T-helper 9 cell (primary cell): ENCODE results near the gene SPOP.
"Not testable (repeated sequence)": the region's sequence is repeated elsewhere in the genome, so short reads cannot be mapped to it uniquely, and the experiment has no call there.

Experiments used
- DNase-seq: peaks from one replicate; pipeline ENCODE4 v3.0.0-alpha.2; 2020
- total RNA-seq, 2 donors: gene quantifications; one replicate each; lab custom pipeline; 2026; lab: John Stamatoyannopoulos, UW

SPOP gene
- 49.0 to 89.0 reads per million in 2 donors for total RNA-seq

DNA sequence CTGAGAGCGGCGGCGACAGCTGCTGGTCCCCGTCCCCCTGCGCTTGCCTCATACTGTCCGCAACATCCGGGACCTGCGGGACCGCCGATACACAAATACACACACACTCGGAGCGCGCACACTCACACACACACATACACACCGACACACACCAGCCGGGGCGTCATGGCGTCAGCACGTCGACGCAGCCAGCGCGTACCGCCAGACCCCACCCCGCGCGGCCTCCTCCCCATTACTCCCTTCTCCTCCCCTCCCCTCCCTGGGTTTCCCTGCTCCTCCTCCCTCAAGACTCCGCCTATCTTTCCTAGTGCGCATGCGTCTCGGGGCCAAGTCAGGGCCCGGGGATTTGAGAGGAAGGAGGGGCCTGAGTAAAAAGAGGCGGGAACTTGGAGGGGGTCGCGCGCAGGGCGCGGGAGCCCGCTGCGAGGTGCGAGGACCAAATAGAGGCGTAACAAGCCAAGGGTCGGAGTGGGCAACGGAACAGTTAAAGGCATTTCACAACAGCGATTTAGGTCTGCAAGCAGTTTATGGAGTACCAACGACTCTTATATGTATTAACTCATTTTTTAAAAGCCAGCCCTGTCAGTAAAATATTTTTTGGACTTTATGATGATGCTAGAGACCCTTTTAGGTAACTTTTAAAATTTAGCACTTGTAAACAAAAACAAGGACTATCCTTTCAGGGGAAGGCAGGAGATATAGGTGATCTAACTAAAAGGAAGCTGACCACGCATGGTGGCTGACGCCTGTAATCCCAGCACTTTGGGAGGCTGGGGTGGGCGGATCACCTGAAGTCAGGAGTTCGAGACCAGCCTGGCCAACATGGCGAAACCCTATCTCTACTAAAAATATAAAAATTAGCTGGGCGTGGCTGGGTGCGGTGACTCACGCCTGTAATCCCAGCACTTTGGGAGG is at the start of gene SPOP:
Gene SPOP (minus strand): TSS at position 165 of the 915 bp plus-strand sequence. CDS start 55,287 bp downstream, outside the sequence.
- DNase-seq, result peak; percentile 98

DNA sequence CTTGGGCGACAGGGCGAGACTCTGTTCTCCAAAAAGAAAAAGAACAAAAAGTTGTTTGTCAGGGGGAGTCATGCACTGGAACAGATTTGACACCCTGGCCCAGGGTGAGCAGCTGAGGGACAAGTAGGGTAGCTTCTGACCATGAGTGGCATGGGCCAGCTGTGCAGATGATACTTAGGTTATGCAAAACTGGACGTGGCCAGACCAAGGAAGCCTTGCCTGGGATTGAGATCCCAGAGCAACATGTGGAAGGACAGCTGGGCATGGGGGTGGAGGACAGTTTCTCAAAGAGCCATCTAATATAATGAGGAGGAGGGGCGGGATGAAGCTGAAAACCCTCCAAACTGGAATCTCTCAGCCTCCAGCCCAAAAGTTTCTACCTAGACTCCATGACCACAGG is 49.5 kb upstream of the SPOP start:
- DNase-seq, result no peak

DNA sequence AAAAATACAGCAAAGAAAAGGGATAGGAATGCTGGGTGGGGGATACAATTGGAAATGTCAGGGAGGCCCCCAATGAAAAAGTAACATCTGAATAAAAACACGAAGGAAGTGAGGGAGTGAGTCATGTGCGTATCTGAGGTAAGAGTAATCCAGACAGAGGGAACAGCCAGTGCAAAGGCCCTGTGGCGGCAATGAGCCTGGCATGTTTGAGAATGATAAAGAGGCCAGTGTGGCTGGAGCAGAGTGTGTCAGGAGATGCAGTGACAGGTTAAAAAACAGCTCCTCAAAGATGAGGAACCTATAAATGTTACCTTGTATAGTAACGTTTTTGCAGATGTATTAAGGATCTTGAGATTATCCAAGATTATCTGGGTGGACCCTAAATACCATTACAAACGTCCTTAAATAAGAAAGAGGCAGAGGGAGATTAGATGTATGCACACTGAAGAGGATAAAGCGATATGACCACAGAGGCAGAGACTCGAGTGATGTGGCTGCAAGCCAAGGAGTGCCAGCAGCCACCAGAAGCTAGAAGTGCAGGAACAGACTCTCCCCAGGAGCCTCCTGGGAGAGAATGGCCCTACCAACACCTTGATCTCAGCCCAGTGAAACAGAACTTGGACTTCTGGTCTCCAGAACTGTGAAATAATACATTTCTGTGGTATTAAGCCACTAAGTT is 47.7 kb upstream of the SPOP start:
- DNase-seq, result no peak

- DNase-seq, result not testable (repeated sequence)
Observed at GRCh38 chr17:49724552-49724951, 46.7 kb upstream of the SPOP start.

DNA sequence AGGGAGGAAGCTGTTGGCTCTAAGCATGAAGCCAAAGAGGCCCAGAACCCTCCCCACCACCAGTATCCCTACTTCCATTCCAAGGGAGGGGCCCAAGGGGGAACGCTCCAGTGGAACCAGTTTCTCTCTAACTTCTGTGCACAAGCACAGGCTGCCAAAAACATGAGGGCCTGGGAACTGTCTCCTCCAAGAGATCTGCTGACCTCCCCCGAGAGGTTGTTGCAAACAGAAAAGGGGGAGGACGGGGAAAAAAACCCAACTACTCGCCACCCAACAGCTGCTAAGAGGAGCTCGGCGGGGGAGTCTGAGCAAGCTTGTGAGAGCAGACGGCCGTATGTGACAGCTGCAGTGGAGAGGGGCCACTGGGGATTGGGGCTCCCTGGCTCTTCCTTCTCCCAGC is 45.5 kb upstream of the SPOP start:
- no peak for DNase-seq

- no peak for DNase-seq
Observed at GRCh38 chr17:49722066-49722465, 44.2 kb upstream of the SPOP start.

- peak; percentile 9 for DNase-seq
Observed at GRCh38 chr17:49717371-49717861, 39.5 kb upstream of the SPOP start.

- DNase-seq, result no peak
Observed at GRCh38 chr17:49716668-49717364, 38.9 kb upstream of the SPOP start.

GRCh38 chr17:49715717-49716279 is 37.9 kb upstream of the SPOP start:
- DNase-seq, result peak; percentile 46

- DNase-seq, result peak; percentile 19
Observed at GRCh38 chr17:49715216-49715615, 37.3 kb upstream of the SPOP start.

GRCh38 chr17:49708515-49709183 is 30.8 kb upstream of the SPOP start:
- no peak for DNase-seq

- DNase-seq, result peak; percentile 97
Observed at GRCh38 chr17:49707608-49708514, 30.0 kb upstream of the SPOP start, which contains the start of gene SLC35B1. SLC35B1 (minus strand) TSS chr17:49707964; CDS start chr17:49707833, 131 bp downstream.

DNA sequence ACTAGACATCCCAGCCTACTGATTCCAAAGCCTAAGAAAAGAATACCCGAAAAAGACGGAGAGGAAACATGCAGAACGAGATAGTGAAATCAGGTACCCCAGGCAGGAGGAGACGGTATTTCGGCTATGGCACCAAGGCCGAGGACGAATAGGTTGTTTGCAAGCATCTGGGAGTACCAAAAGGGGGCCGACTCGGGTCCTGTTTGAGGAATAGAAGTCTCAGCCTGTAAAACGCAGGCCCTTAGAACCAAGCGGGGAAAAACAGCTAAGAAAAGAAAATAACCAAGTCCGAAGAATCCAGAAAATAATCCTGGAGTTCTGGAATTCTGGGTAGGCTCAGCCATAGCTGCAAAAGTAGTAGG is 29.3 kb upstream of the SPOP start:
- peak; percentile 13 for DNase-seq

GRCh38 chr17:49705254-49705653 is 27.4 kb upstream of the SPOP start:
- no peak for DNase-seq

DNA sequence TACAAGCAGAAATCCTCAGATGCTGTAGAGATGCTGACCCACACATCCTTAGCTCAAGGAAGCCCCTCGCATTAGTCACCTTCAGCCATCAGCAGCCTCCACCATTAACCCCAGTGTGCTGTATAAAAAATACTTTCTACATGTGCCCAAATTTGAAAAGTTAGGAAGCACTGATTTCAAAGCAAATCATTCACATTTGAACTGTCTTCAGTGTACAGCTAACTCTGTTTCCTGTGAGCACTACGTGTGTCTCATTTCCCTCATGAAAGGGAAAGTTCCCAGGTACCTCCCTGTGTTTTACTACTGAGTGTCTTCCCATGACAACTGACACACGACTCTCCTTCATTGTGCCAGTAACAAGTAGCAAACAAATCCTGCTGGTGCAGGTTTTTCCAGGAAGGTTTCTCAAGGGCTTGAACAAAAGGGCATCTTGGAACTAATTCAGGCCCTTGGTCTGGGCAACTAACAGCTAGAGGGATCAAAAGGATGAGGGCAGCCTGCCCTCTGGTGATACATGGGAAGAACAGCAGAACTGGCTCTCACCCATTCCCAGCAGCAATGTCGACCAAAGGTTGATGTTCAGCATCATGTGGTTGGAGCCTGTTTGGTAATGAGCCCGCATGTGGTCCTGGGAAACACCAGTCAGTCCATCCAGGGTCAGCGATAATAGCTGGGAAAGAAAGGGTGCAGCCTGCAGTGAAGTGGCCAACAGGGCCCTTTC is 25.8 kb upstream of the SPOP start:
- DNase-seq, result no peak

DNA sequence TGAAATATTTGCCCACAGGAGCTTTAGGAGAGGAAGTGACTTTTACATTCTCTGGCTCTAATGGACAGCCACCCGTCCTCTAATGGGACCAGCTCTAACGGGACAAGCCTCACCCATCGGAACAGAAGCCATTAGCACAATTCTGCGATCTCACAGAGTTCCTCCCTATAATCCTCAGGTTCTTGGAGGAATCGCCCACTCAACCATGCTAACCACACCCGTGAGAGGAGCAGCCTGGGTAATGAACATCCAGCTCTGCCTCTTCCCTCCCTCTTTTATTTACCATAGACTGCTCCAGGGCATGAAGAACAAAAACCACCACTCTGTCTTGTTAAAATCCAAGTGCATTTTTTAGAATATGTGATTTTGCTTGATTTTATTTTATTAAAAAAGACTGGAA is 23.1 kb upstream of the SPOP start:
- no peak for DNase-seq

DNA sequence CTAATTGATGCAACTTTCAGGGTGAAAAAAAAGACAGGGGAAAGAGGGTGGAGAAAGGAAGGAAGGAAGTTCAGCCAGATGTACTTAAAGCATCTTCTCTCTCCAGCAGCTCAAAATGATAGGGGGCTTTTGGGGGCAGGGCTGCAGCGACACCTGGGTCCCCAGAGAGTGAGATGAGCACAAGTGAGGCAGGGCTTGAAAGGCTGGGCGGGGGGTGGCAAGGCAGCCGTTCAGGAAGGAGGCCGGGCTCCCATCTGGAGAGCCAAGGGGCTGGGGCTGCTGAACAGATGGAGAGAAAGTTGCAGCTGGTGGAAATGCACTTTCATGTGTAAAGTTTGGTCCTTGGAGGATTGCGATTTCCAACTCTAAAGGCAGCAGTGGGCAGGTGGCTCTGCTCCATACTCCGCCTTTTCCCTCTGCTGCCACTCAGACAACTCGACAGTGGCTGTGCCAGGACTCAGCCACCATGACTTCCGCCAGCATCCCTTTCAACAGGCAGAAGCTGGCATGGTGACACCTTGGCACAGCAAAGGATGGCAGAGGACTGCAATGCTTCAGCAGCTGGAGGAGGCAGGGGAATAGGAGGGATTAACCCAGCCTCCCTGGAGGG is 22.2 kb upstream of the SPOP start:
- no peak for DNase-seq

DNA sequence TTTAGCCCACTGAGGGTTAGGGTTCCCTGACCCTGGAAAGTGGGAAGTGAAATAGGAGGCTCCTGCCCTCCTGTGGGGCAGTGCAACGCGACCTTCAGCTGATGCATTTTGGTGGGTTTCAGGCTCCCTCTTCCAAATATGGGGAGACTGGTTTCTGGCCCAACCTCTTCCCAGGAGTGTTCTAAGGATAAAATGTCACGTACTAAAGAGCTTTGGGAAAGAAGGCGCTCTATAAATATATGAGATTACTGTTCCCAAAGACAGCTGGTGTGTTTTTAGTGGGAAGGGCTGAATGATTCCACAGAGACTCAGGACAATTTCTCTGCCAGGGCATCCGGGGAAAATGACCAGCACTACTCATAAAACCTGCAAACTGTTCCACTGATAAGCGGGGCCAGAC is 20.1 kb upstream of the SPOP start:
- no peak for DNase-seq

DNA sequence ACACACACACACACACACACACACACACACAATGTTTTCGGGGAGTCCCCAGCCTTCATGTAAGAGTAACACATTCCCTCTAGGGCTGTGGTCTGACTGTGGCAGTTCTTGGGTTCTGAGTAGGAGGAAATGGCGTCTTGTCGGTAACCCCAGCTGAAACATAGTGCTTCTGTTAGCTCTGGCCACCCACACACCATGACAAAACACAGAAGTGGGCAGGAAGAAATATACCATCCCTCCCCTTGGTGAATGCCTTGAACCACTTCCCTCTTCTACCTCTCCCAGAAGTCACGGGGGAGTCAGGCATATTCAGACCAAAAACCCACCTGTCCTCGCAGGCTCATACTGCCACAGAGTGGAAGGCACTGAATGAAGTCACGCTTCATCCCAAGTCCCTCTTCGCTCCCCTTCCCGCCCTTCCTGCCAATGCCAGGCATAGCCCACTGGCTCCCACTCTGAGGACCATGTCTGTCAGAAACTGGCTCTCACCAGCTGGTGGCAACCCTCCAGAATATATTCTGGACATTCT is 18.4 kb upstream of the SPOP start:
- peak; percentile 24 for DNase-seq
